HepG2 (cell line): Measurements from ENCODE around the gene ALG8.

Source experiments
- FOXA1 ChIP-seq, 2 experiments: fragments of 450-650 bp in 1 of 2; sonication (generic) in 1 of 2; formaldehyde crosslinking in 1 of 2; IDR thresholded peaks; 2 replicates each; pipeline versions ENCODE4 v1.4.0 to v1.6.1; 2016 to 2020; ENCODE audit warnings: missing genetic modification reagents in 1 of 2
- PCBP1 ChIP-seq: fragments of 200-400 bp; formaldehyde crosslinking; IDR thresholded peaks from 2 replicates; pipeline ENCODE4 v1.6.1; 2017; ENCODE audit warnings: mild to moderate bottlenecking, low read depth, low read length, borderline replicate concordance
- PRDM10 ChIP-seq: sonication (generic); formaldehyde crosslinking; IDR thresholded peaks from 2 replicates; pipeline ENCODE4 v1.4.0; 2020; ENCODE audit warnings: low read depth, missing genetic modification reagents
- TF ChIP-seq, protein P1 (sequence below): sonication (generic); formaldehyde crosslinking; IDR thresholded peaks from 2 replicates; pipeline ENCODE4 v1.8.0; 2022; ENCODE audit warnings: mild to moderate bottlenecking, missing genetic modification reagents, borderline replicate concordance

GRCh38 chr11:78111298-78111697, 28.1 kb downstream of the ALG8 start:
- no peak for TF ChIP-seq PCBP1
- no peak for TF ChIP-seq FOXA1 (IDR thresholded peaks at IDR 0.05)
- no peak for TF ChIP-seq FOXA1 (CRISPR knock-in tag; IDR thresholded peaks at IDR 0.05)
- TF ChIP-seq PRDM10: no peak
- TF ChIP-seq, protein P1, sequence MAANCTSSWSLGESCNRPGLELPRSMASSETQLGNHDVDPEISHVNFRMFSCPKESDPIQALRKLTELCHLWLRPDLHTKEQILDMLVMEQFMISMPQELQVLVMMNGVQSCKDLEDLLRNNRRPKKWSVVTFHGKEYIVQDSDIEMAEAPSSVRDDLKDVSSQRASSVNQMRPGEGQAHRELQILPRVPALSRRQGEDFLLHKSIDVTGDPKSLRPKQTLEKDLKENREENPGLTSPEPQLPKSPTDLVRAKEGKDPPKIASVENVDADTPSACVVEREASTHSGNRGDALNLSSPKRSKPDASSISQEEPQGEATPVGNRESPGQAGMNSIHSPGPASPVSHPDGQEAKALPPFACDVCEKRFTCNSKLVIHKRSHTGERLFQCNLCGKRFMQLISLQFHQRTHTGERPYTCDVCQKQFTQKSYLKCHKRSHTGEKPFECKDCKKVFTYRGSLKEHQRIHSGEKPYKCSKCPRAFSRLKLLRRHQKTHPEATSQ: no peak
